Measurements from ENCODE around the gene CYFIP2.
A peak's percentile ranks its signal among the peaks of the same experiment; 100 is the strongest.

The CYFIP2 gene

GRCh38 chr5:157306692-157307471 lies 41.0 kb downstream of the CYFIP2 start:
- Histone ChIP-seq H3K27me3 (ENCODE audit: low read depth, low read length) (no peaks in the 10 kb centered on the region), H3K27ac (ENCODE audit: low read length) (no peak overlapping the region), H3K9me3 (ENCODE audit: control insufficient read depth in 1 of 2, low read length in 2 of 2) (no peaks in the 10 kb centered on the region), H3K4me1 (ENCODE audit: control insufficient read depth in 1 of 2, insufficient read depth in 2 of 2, low read length in 2 of 2) (no peaks in the 10 kb centered on the region), H3K4me3 (ENCODE audit: low read depth in 1 of 2, low read length in 2 of 2) (no peak overlapping the region), H3K36me3 (ENCODE audit: control insufficient read depth in 1 of 2, insufficient read depth in 2 of 2, low read length in 2 of 2) (peaks cover 0 to 3% of the 10 kb centered on the region in 2 donors)

GRCh38 chr5:157308836-157309465 lies 43.0 kb downstream of the CYFIP2 start:
- no peak overlapping the region for H3K4me3 ChIP-seq (ENCODE audit: low read depth in 1 of 2, low read length in 2 of 2)
- no peaks in the 10 kb centered on the region for H3K9me3 ChIP-seq (ENCODE audit: control insufficient read depth in 1 of 2, low read length in 2 of 2)
- no peak overlapping the region for H3K27ac ChIP-seq (ENCODE audit: low read length)
- no peaks in the 10 kb centered on the region for H3K27me3 ChIP-seq (ENCODE audit: low read depth, low read length)
- H3K4me1 ChIP-seq (ENCODE audit: control insufficient read depth in 1 of 2, insufficient read depth in 2 of 2, low read length in 2 of 2) = no peaks in the 10 kb centered on the region
- no peaks in the 10 kb centered on the region for H3K36me3 ChIP-seq (ENCODE audit: control insufficient read depth in 1 of 2, insufficient read depth in 2 of 2, low read length in 2 of 2)

- Histone ChIP-seq H3K36me3 (ENCODE audit: control insufficient read depth in 1 of 2, insufficient read depth in 2 of 2, low read length in 2 of 2) (peaks cover 0 to 1% of the 10 kb centered on the region in 2 donors), H3K27ac (ENCODE audit: low read length) (no peak overlapping the region), H3K27me3 (ENCODE audit: low read depth, low read length) (no peaks in the 10 kb centered on the region), H3K9me3 (ENCODE audit: control insufficient read depth in 1 of 2, low read length in 2 of 2) (no peaks in the 10 kb centered on the region), H3K4me1 (ENCODE audit: control insufficient read depth in 1 of 2, insufficient read depth in 2 of 2, low read length in 2 of 2) (no peaks in the 10 kb centered on the region), H3K4me3 (ENCODE audit: low read depth in 1 of 2, low read length in 2 of 2) (no peak overlapping the region)
These were observed 43.9 kb downstream of the CYFIP2 start for GRCh38 chr5:157309796-157310195.

- Histone ChIP-seq H3K36me3 (ENCODE audit: control insufficient read depth in 1 of 2, insufficient read depth in 2 of 2, low read length in 2 of 2) (peaks cover 0 to 4% of the 10 kb centered on the region in 2 donors), H3K27ac (ENCODE audit: low read length) (no peak overlapping the region), H3K27me3 (ENCODE audit: low read depth, low read length) (no peaks in the 10 kb centered on the region), H3K9me3 (ENCODE audit: control insufficient read depth in 1 of 2, low read length in 2 of 2) (no peaks in the 10 kb centered on the region), H3K4me1 (ENCODE audit: control insufficient read depth in 1 of 2, insufficient read depth in 2 of 2, low read length in 2 of 2) (no peaks in the 10 kb centered on the region), H3K4me3 (ENCODE audit: low read depth in 1 of 2, low read length in 2 of 2) (no peak overlapping the region)
These were observed 45.7 kb downstream of the CYFIP2 start for GRCh38 chr5:157311595-157311994.

- H3K27me3 ChIP-seq (ENCODE audit: low read depth, low read length) = no peaks in the 10 kb centered on the region
- H3K4me1 ChIP-seq (ENCODE audit: control insufficient read depth in 1 of 2, insufficient read depth in 2 of 2, low read length in 2 of 2) = no peaks in the 10 kb centered on the region
- H3K36me3 ChIP-seq (ENCODE audit: control insufficient read depth in 1 of 2, insufficient read depth in 2 of 2, low read length in 2 of 2) = peaks cover 0 to 4% of the 10 kb centered on the region in 2 donors
- H3K27ac ChIP-seq (ENCODE audit: low read length) = no peak overlapping the region
- no peaks in the 10 kb centered on the region for H3K9me3 ChIP-seq (ENCODE audit: control insufficient read depth in 1 of 2, low read length in 2 of 2)
- no peak overlapping the region for H3K4me3 ChIP-seq (ENCODE audit: low read depth in 1 of 2, low read length in 2 of 2)
These were observed 46.6 kb downstream of the CYFIP2 start for GRCh38 chr5:157312492-157312891.

- Histone ChIP-seq H3K27me3 (ENCODE audit: low read depth, low read length) (no peaks in the 10 kb centered on the region), H3K9me3 (ENCODE audit: control insufficient read depth in 1 of 2, low read length in 2 of 2) (no peaks in the 10 kb centered on the region), H3K27ac (ENCODE audit: low read length) (no peak overlapping the region), H3K4me1 (ENCODE audit: control insufficient read depth in 1 of 2, insufficient read depth in 2 of 2, low read length in 2 of 2) (no peaks in the 10 kb centered on the region), H3K4me3 (ENCODE audit: low read depth in 1 of 2, low read length in 2 of 2) (no peak overlapping the region), H3K36me3 (ENCODE audit: control insufficient read depth in 1 of 2, insufficient read depth in 2 of 2, low read length in 2 of 2) (peaks cover 6 to 13% of the 10 kb centered on the region in 2 donors)
These were observed 56.7 kb downstream of the CYFIP2 start for GRCh38 chr5:157322581-157322980.

GRCh38 chr5:157323107-157323706 lies 57.3 kb downstream of the CYFIP2 start:
- Histone ChIP-seq H3K9me3 (ENCODE audit: control insufficient read depth in 1 of 2, low read length in 2 of 2) (no peaks in the 10 kb centered on the region), H3K36me3 (ENCODE audit: control insufficient read depth in 1 of 2, insufficient read depth in 2 of 2, low read length in 2 of 2) (peaks cover 6 to 13% of the 10 kb centered on the region in 2 donors), H3K4me3 (ENCODE audit: low read depth in 1 of 2, low read length in 2 of 2) (no peak overlapping the region), H3K27me3 (ENCODE audit: low read depth, low read length) (no peaks in the 10 kb centered on the region), H3K4me1 (ENCODE audit: control insufficient read depth in 1 of 2, insufficient read depth in 2 of 2, low read length in 2 of 2) (no peaks in the 10 kb centered on the region), H3K27ac (ENCODE audit: low read length) (no peak overlapping the region)

GRCh38 chr5:157324237-157324636 lies 58.3 kb downstream of the CYFIP2 start:
- no peaks in the 10 kb centered on the region for H3K9me3 ChIP-seq (ENCODE audit: control insufficient read depth in 1 of 2, low read length in 2 of 2)
- no peaks in the 10 kb centered on the region for H3K27me3 ChIP-seq (ENCODE audit: low read depth, low read length)
- H3K27ac ChIP-seq (ENCODE audit: low read length) = no peak overlapping the region
- peaks cover 6 to 13% of the 10 kb centered on the region in 2 donors for H3K36me3 ChIP-seq (ENCODE audit: control insufficient read depth in 1 of 2, insufficient read depth in 2 of 2, low read length in 2 of 2)
- H3K4me1 ChIP-seq (ENCODE audit: control insufficient read depth in 1 of 2, insufficient read depth in 2 of 2, low read length in 2 of 2) = no peaks in the 10 kb centered on the region
- no peak overlapping the region for H3K4me3 ChIP-seq (ENCODE audit: low read depth in 1 of 2, low read length in 2 of 2)

GRCh38 chr5:157326440-157327005 lies 60.6 kb downstream of the CYFIP2 start:
- no peak overlapping the region for H3K27ac ChIP-seq (ENCODE audit: low read length)
- no peaks in the 10 kb centered on the region for H3K4me1 ChIP-seq (ENCODE audit: control insufficient read depth in 1 of 2, insufficient read depth in 2 of 2, low read length in 2 of 2)
- H3K9me3 ChIP-seq (ENCODE audit: control insufficient read depth in 1 of 2, low read length in 2 of 2) = no peaks in the 10 kb centered on the region
- H3K4me3 ChIP-seq (ENCODE audit: low read depth in 1 of 2, low read length in 2 of 2) = no peak overlapping the region
- H3K36me3 ChIP-seq (ENCODE audit: control insufficient read depth in 1 of 2, insufficient read depth in 2 of 2, low read length in 2 of 2) = peaks cover 0 to 13% of the 10 kb centered on the region in 2 donors
- no peaks in the 10 kb centered on the region for H3K27me3 ChIP-seq (ENCODE audit: low read depth, low read length)

GRCh38 chr5:157327771-157328170 lies 61.8 kb downstream of the CYFIP2 start:
- peaks cover 0 to 13% of the 10 kb centered on the region in 2 donors for H3K36me3 ChIP-seq (ENCODE audit: control insufficient read depth in 1 of 2, insufficient read depth in 2 of 2, low read length in 2 of 2)
- peak overlapping the region; percentile 27 for H3K27ac ChIP-seq (ENCODE audit: low read length)
- peak overlapping the region in 1 of 2 donors; percentile 51 for H3K4me3 ChIP-seq (ENCODE audit: low read depth in 1 of 2, low read length in 2 of 2)
- no peaks in the 10 kb centered on the region for H3K9me3 ChIP-seq (ENCODE audit: control insufficient read depth in 1 of 2, low read length in 2 of 2)
- no peaks in the 10 kb centered on the region for H3K27me3 ChIP-seq (ENCODE audit: low read depth, low read length)
- H3K4me1 ChIP-seq (ENCODE audit: control insufficient read depth in 1 of 2, insufficient read depth in 2 of 2, low read length in 2 of 2) = no peaks in the 10 kb centered on the region

GRCh38 chr5:157328277-157328912 lies 62.5 kb downstream of the CYFIP2 start:
- Histone ChIP-seq H3K4me3 (ENCODE audit: low read depth in 1 of 2, low read length in 2 of 2) (peak overlapping the region; percentile 42 to 51), H3K27ac (ENCODE audit: low read length) (peak overlapping the region; percentile 27), H3K4me1 (ENCODE audit: control insufficient read depth in 1 of 2, insufficient read depth in 2 of 2, low read length in 2 of 2) (no peaks in the 10 kb centered on the region), H3K36me3 (ENCODE audit: control insufficient read depth in 1 of 2, insufficient read depth in 2 of 2, low read length in 2 of 2) (peaks cover 2 to 18% of the 10 kb centered on the region in 2 donors), H3K27me3 (ENCODE audit: low read depth, low read length) (no peaks in the 10 kb centered on the region), H3K9me3 (ENCODE audit: control insufficient read depth in 1 of 2, low read length in 2 of 2) (no peaks in the 10 kb centered on the region)
